ENCODE data around the gene MUC4.
"Not testable (repeated sequence)": the region's sequence is repeated elsewhere in the genome, so short reads cannot be mapped to it uniquely, and the experiment has no call there.

MUC4 gene

GRCh38 chr3:195813916-195814640, 2.3 kb upstream of the MUC4 start:
- no peak for DNase-seq (ENCODE audit: low read depth in 2 of 2, low spot score in 1 of 2)

DNA sequence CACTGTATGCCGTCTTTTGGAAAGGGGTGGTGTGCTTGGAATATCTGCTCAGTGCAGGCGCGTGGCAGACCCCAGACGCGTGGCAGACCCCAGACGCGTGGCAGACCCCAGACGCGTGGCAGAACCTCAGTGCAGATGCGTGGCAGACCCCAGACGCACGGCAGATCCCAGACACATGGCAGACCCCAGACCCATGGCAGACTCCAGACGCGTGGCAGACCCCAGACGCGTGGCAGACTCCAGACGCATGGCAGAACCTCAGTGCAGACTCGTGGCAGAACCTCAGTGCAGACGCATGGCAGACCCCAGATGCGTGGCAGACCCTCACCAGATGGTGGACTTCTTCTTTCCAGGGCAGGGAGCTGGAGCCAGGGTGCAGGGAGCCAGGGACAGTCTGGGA, 637 bp upstream of the MUC4 start:
- no peak for DNase-seq (ENCODE audit: low read depth in 2 of 2, low spot score in 1 of 2)

GRCh38 chr3:195810455-195810845, 1.3 kb downstream of the MUC4 start:
- no peak for DNase-seq (ENCODE audit: low read depth in 2 of 2, low spot score in 1 of 2)

DNA sequence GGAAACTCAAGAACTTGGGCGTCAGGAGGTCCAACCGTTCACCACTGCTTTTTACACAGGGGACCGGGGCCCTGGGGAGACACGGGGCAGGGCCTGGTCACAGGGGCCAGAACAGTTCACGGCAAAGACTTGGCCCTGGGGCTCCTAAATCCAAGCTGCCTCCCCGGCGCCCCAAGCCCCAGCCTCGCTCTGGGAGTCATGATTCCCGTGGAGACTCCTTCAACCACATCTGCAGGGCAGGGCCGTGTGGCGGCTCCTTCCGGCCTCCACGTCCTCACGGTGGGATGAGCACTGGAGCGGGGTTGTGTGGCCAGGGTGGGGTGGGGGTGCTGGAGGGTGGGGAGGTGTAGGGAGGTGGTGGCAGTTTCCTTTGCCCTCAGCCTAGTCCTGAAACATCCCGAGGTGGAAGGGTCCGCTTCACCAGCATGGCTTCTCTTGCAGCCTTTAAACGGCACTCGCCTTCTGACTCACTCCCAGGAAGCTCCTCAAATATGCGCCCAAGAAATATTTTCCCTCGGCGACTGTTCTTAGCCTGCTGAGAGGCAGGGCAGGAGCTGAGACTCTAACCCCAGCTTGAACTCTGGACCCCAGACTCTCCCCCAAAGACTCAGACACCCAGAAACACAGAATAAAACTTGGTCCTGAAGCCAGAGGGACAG, 1.8 kb downstream of the MUC4 start:
- DNase-seq (ENCODE audit: low read depth in 2 of 2, low spot score in 1 of 2): no peak

GRCh38 chr3:195809291-195809785, 2.4 kb downstream of the MUC4 start:
- no peak for DNase-seq (ENCODE audit: low read depth in 2 of 2, low spot score in 1 of 2)

- no peak for DNase-seq (ENCODE audit: low read depth in 2 of 2, low spot score in 1 of 2)
Measured at GRCh38 chr3:195808741-195809290, 2.9 kb downstream of the MUC4 start.

- DNase-seq (ENCODE audit: low read depth in 2 of 2, low spot score in 1 of 2): no peak
Measured at GRCh38 chr3:195807681-195808121, 4.0 kb downstream of the MUC4 start.

DNA sequence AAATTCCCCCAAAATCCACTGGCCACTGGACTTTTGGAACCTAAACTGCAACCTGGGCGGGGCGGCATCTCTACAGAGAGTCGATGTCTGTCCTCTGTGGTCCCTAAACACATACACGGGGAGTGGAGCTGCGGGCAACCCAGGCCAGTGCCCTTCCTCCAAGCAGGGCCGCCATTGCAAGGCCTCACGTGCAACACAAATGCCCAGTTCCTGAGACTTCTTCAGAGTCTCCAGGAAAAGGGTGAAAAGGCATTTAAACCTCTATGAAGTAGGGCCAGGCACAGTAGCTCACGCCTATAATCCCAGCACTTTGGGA, 4.9 kb downstream of the MUC4 start:
- no peak for DNase-seq (ENCODE audit: low read depth in 2 of 2, low spot score in 1 of 2)

DNA sequence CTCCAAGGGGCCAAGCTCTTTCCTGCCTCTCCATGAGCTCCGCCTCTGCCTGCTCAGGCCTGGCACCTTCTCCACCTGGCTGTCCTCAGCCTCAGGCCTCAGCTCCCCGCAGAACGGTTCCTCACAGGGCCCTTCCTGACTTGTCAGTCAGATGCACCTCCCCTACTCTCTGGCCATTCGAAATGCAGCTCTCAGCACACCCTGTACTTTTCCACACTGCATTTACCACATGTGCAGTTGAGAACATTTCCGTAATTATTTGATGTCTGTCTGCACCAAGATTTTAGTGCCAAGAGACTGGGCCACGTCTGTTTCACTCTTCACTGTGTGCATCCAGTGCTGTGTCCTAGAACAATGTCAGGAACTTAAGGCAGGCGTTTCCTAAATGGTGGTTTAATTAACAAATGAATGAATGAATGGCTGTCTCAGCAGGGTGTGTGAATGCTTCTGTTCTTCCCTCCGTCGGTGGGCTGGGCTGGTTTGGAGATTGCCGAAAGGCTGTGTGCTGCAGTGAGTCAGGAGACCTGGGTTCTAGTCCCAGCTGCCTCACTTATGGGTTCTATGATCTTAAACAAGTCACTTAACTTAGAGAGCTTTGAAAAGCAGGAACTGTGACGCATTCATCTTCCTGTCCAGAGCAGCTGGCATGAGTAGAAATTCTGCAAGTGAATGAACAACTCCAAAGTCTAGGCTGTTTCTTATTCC, 5.4 kb downstream of the MUC4 start:
- DNase-seq (ENCODE audit: low read depth in 2 of 2, low spot score in 1 of 2): no peak

- not testable (repeated sequence) for DNase-seq (ENCODE audit: low read depth in 2 of 2, low spot score in 1 of 2)
Measured at GRCh38 chr3:195805588-195805987, 6.1 kb downstream of the MUC4 start.

DNA sequence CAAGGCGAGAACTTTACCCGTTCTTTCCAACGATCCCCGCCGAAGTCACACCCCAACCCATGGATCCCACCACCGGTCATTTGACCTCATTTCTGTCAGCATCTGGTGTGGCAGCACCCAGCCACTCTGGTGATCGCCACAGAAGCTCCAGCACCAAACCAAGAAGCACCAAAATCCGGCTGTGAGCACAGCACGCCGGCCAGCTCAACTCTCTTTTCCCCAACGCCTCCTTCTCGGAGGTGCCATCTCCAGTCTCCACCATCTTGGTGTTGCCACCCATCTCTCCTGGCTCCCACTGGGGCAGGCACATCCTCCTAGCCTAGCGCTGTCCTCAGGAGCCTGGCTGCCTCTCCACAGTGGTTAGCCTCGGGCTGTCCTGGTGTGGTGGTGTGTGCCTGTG, 6.5 kb downstream of the MUC4 start:
- DNase-seq (ENCODE audit: low read depth in 2 of 2, low spot score in 1 of 2): no peak

- no peak for DNase-seq (ENCODE audit: low read depth in 2 of 2, low spot score in 1 of 2)
Measured at GRCh38 chr3:195803289-195803908, 8.3 kb downstream of the MUC4 start.

- no peak for DNase-seq (ENCODE audit: low read depth in 2 of 2, low spot score in 1 of 2)
Measured at GRCh38 chr3:195802795-195803194, 8.9 kb downstream of the MUC4 start.

DNA sequence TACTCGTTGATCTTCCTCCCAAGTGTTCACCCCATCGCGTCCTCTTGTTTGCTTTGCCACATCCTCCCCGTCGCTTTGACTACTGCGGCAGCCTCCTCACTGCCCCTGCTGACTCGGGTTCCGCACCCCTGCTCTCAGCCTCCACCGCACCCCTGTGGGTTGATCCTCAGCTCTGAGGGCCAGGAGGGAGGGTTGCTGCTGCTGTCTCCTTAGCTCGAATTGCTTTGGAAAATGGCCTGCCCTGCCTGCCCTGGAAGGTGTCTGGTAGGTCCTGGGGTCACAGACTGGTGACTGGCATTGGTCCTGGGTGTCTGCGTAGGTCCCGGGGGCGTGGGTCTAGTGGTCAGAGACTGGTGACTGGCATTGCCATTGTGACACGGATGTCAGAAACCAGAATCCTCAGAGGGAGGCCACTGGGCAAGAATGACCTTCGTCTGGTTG, 9.4 kb downstream of the MUC4 start:
- DNase-seq (ENCODE audit: low read depth in 2 of 2, low spot score in 1 of 2): no peak

DNA sequence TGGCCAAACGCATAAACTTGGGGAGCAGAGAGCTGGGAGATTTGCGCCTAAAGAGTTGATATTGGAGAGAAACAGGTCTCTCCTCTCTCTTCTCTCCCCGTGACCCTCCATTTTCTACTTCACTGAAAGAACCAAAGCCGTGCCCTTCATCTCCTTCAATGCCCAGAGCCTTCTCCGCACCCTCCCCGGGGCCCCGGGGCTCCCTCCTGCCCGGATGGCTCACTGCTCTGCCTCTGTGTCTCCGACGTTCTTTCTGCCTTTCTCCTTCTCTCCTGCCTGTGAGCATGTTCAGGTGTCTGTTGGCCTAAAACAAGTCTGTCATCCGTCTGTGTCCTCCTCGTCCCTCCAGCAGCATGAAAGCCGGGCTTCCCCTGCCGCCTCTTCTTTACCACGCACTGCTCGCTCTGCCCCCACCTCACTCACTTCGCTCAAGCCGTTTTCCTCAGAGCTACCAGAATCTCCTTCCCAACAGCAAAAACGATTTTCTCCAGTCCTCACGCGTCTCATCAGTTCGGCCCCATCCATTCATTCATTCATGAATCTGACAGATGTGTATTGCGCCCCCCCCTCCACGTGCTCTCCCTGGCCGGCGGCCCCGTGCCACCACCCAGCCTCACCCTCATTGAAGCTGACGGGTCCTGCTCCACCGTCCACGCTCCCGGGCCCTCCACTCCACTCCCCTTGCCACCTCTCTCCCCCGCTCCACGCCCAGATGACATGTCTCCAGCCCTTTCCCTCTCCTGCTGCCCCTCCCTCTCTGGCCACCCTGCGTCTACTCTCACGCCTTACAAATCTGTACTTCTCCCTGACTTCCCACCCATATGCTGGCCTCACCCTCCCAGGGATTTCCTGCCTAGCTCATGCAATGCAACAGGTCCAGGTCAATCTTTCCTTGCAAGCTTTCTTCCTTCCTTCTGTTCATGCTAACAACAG, 10.2 kb downstream of the MUC4 start:
- no peak for DNase-seq (ENCODE audit: low read depth in 2 of 2, low spot score in 1 of 2)

GRCh38 chr3:195800240-195800639, 11.5 kb downstream of the MUC4 start:
- no peak for DNase-seq (ENCODE audit: low read depth in 2 of 2, low spot score in 1 of 2)

- DNase-seq (ENCODE audit: low read depth in 2 of 2, low spot score in 1 of 2): no peak
Measured at GRCh38 chr3:195796795-195797194, 14.9 kb downstream of the MUC4 start.

- DNase-seq (ENCODE audit: low read depth in 2 of 2, low spot score in 1 of 2): no peak
Measured at GRCh38 chr3:195794708-195795107, 17.0 kb downstream of the MUC4 start.

- not testable (repeated sequence) for DNase-seq (ENCODE audit: low read depth in 2 of 2, low spot score in 1 of 2)
Measured at GRCh38 chr3:195792621-195793020, 19.1 kb downstream of the MUC4 start.

DNA sequence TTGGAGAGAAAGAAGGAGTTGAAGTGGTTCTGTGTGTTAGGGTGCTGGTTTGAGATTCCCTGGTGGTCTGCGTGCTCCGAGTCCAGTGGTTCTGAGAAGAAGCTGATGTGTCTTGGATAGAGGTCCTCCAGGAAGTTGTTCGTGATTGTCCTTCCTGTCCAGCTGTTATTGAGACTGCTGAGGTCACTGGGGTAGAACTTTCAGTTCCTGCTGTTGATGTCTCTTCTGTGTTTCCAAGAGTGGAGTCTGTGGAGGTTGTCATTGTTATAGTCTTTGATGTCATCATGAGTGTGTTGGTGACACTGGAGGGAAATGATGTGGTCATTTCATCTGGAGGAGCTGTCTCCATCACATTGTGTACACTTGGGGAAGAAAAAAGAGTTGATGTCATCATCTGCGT, 20.8 kb downstream of the MUC4 start:
- no peak for DNase-seq (ENCODE audit: low read depth in 2 of 2, low spot score in 1 of 2)

Measured in stimulated activated CD8-positive, alpha-beta memory T cell treated with anti-CD3 and anti-CD28 coated beads, Interleukin-4, amount 100 ng/mL, for 4 hours (primary cell).